ENCODE data around the gene WDFY1. TPM values are rescaled to one million over a fixed set of nuclear protein-coding genes. Genes with fewer than 3 reads are reported as not detected.

WDFY1 gene
- total RNA-seq, 4 donors from 2014 or later: 19.4 to 29.2 (median 24.7) TPM

- Histone ChIP-seq H3K27ac (replicated peaks in 1 of 4) (no peak overlapping the region), H3K9me3 (no peaks in the 10 kb centered on the region), H3K4me3 (no peak overlapping the region), H3K36me3 (peaks cover 3 to 77% (median 48%) of the 10 kb centered on the region in 4 donors), H3K27me3 (no peaks in the 10 kb centered on the region), H3K4me1 (peaks cover 0 to 4% (median 1%) of the 10 kb centered on the region in 4 donors)
- no peak for TF ChIP-seq EP300 (IDR thresholded peaks at IDR 0.05)
- no peak for TF ChIP-seq POLR2A (IDR thresholded peaks at IDR 0.05; ENCODE audit: low read depth)
- no peak for TF ChIP-seq CTCF (IDR thresholded peaks at IDR 0.05)
- TF ChIP-seq POLR2AphosphoS5 (IDR thresholded peaks at IDR 0.05): no peak
- WGBS: 62% methylated on average over 4 of the region's 4 CpGs
- intact Hi-C loops (cut with DNase I): no loop called here
- no peak for DNase-seq (ENCODE audit: extremely low spot score)
Measured at GRCh38 chr2:223890721-223891120, 54.4 kb downstream of the WDFY1 start.

DNA sequence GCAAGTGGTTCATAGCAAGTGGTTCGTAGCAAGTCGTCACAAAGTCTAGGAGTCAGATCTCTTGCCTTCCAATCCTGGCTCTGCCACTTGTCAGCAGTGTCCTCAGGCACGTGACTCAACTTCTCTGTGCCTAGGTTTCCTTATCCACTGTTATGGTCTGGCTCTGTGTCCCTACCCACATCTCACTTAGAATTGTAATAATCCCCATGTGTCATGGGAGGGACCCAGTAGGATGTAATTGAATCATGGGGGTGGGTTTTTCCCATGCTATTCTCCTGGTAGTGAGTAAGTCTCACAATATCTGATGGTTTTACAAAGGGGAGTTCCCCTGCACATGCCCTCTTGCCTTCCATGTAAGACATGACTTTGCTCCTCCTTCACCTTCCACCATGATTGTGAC lies 55.9 kb downstream of the WDFY1 start:
- TF ChIP-seq EP300 (IDR thresholded peaks at IDR 0.05) (no peak), POLR2A (IDR thresholded peaks at IDR 0.05; ENCODE audit: low read depth) (no peak), CTCF (IDR thresholded peaks at IDR 0.05) (no peak), POLR2AphosphoS5 (IDR thresholded peaks at IDR 0.05) (no peak)
- intact Hi-C loops (cut with DNase I): no loop called here
- Histone ChIP-seq H3K27me3 (no peaks in the 10 kb centered on the region), H3K9me3 (no peaks in the 10 kb centered on the region), H3K4me1 (peaks cover 0 to 4% (median 1%) of the 10 kb centered on the region in 4 donors), H3K4me3 (no peak overlapping the region), H3K27ac (replicated peaks in 1 of 4) (no peak overlapping the region), H3K36me3 (peaks cover 3 to 78% (median 46%) of the 10 kb centered on the region in 4 donors)
- no peak for DNase-seq (ENCODE audit: extremely low spot score)
- 97% methylated on average over 3 of the region's 3 CpGs for WGBS

DNA sequence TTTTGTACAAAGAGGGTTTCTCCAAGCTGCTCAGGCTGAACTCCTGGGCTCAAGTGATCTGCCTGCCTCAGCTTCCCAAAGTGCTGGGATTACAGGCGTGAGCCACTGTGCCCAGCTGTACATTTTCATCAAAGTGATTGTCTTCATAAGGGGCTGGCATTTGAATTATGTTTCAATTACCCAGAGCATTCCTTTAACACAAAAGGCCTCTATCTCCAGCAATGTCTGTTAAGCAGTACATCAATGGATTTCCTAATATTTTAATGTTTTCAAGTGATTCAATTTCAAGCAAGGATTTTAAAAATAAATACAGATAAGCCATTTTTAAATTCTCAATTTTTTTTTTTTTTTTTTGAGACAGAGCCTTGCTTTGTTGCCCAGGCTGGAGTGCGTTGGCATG lies 56.9 kb downstream of the WDFY1 start:
- no peaks in the 10 kb centered on the region for H3K27me3 ChIP-seq
- intact Hi-C loops (cut with DNase I): no loop called here
- H3K27ac ChIP-seq (replicated peaks in 1 of 4): no peak overlapping the region
- no peaks in the 10 kb centered on the region for H3K9me3 ChIP-seq
- H3K4me1 ChIP-seq: peaks cover 0 to 4% (median 1%) of the 10 kb centered on the region in 4 donors
- 89% methylated on average over 2 of the region's 2 CpGs for WGBS
- H3K36me3 ChIP-seq: peaks cover 0 to 77% (median 46%) of the 10 kb centered on the region in 4 donors
- TF ChIP-seq POLR2A (IDR thresholded peaks at IDR 0.05; ENCODE audit: low read depth) (no peak), EP300 (IDR thresholded peaks at IDR 0.05) (no peak)
- no peak for DNase-seq (ENCODE audit: extremely low spot score)
- H3K4me3 ChIP-seq: no peak overlapping the region

DNA sequence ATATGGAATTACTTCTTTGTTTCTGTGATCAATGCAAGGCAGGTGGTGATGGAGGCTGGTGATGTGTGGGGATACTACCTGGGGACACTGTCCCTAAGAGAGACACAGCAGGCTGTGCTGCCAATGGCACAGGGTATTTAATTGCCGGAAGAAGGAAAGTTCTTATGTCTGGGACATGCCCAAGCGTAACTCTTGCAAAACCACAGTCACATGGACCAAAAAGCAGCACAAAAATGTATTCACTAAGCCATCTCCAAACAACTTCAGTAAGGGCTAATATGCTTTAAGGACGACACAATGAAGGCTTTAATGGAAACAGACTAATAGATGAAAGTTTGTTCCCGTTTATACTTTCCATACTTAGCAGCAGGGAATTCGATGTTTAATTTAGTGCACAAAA lies 58.0 kb downstream of the WDFY1 start:
- intact Hi-C loops (cut with DNase I): no loop called here
- 68% methylated on average over 5 of the region's 5 CpGs for WGBS
- Histone ChIP-seq H3K9me3 (no peaks in the 10 kb centered on the region), H3K27me3 (no peaks in the 10 kb centered on the region), H3K4me3 (no peak overlapping the region), H3K27ac (replicated peaks in 1 of 4) (no peak overlapping the region), H3K4me1 (peaks cover 0 to 4% (median 1%) of the 10 kb centered on the region in 4 donors), H3K36me3 (peaks cover 2 to 77% (median 43%) of the 10 kb centered on the region in 4 donors)
- TF ChIP-seq POLR2AphosphoS5 (IDR thresholded peaks at IDR 0.05): no peak
- no peak for DNase-seq (ENCODE audit: extremely low spot score)

- TF ChIP-seq EP300 (IDR thresholded peaks at IDR 0.05) (no peak), POLR2A (IDR thresholded peaks at IDR 0.05; ENCODE audit: low read depth) (no peak), POLR2AphosphoS5 (IDR thresholded peaks at IDR 0.05) (no peak), CTCF (IDR thresholded peaks at IDR 0.05) (no peak)
- intact Hi-C loops (cut with DNase I): no loop called here
- Histone ChIP-seq H3K27ac (replicated peaks in 1 of 4) (no peak overlapping the region), H3K27me3 (no peaks in the 10 kb centered on the region), H3K4me3 (no peak overlapping the region), H3K36me3 (peaks cover 6 to 78% (median 44%) of the 10 kb centered on the region in 4 donors), H3K4me1 (peaks cover 0 to 4% (median 1%) of the 10 kb centered on the region in 4 donors), H3K9me3 (no peaks in the 10 kb centered on the region)
- DNase-seq (ENCODE audit: extremely low spot score): no peak
- 0% methylated on average over 2 of the region's 2 CpGs for WGBS
Measured at GRCh38 chr2:223886726-223887125, 58.4 kb downstream of the WDFY1 start.

DNA sequence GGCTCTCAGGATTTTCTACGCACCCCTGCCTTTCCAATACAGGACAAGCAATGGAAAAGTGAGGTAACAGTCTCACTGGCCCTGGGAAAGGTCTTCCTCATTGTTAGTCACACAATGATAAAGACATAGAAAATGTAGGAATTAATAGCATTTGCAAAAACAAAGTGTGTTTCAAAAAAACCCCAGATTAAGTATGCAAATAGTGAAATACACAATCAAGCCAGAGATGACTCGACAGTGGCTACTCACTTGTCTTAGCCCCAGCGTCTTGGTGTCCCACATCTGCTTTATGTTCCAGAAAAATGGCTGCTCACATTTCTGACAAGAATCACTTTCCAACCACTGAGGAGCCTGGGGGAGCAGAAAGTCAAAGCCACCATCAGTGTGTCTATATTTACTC lies 60.7 kb downstream of the WDFY1 start:
- peaks cover 18 to 80% (median 63%) of the 10 kb centered on the region in 4 donors for H3K36me3 ChIP-seq
- whole genome bisulfite sequencing: 85% methylated on average over 3 of the region's 3 CpGs

More for the DNA sequence above, 60.7 kb downstream of the WDFY1 start:
- Histone ChIP-seq H3K4me1 (peaks cover 0 to 4% (median 1%) of the 10 kb centered on the region in 4 donors), H3K27me3 (no peaks in the 10 kb centered on the region), H3K27ac (replicated peaks in 1 of 4) (no peak overlapping the region), H3K4me3 (no peak overlapping the region), H3K9me3 (no peaks in the 10 kb centered on the region)
- no peak for DNase-seq (ENCODE audit: extremely low spot score)
- TF ChIP-seq EP300 (IDR thresholded peaks at IDR 0.05) (no peak), POLR2AphosphoS5 (IDR thresholded peaks at IDR 0.05) (no peak), CTCF (IDR thresholded peaks at IDR 0.05) (no peak), POLR2A (IDR thresholded peaks at IDR 0.05; ENCODE audit: low read depth) (no peak)
- intact Hi-C loops (cut with DNase I): no loop called here

All from esophagus muscularis mucosa (tissue), 4 donors.